HepG2 (cell line): ENCODE data around the gene ETV6. TPM values are rescaled to one million over a fixed set of nuclear protein-coding genes. Genes with fewer than 3 reads are reported as not detected.

ENCODE experiments used
- ATAC-seq: fragments of 200-7000 bp; cut with Tn5 transposase; 3 replicates; pipeline ENCODE4 v1.9.1; 2020; ENCODE audit warnings: mild to moderate bottlenecking, moderate library complexity
- BruUV-seq: library from RNA; stranded (reverse); fragments of 400-500 nt; replicated peaks from 2 replicates; lab custom pipeline; 2021; lab: Mats Ljungman, UMichigan
- CTCF ChIA-PET: fragments of 300-600 bp; formaldehyde crosslinking; extraction: SDS; loops from one replicate; lab custom pipeline; 2021; ENCODE audit warnings: low total read pairs, inconsistent platforms, low intra/inter-chr PET ratio; lab: Yijun Ruan, JAX
- POLR2A ChIA-PET: fragments of 350-600 bp; sonication (Branson Sonifier 250); formaldehyde crosslinking; loops from one replicate; lab custom pipeline; 2020; ENCODE audit warnings: antibody characterized with exemption, inconsistent platforms; lab: Yijun Ruan, JAX
- DNase-seq: peaks from one replicate; pipeline ENCODE4 v3.0.0-alpha.2; 2015; ENCODE audit warnings: low spot score
- FAIRE-seq: peaks from 3 replicates; lab custom pipeline; 2011; peaks lifted over from hg19 to GRCh38; lab: Jason Lieb, UNC
- H2AFZ ChIP-seq: one replicate; pipeline ENCODE4 v1.6.1; 2011; ENCODE audit warnings: low read length, inconsistent platforms
- H3K27ac ChIP-seq: fragments of 300-600 bp; 3 replicates; pipeline ENCODE4 v1.8.0; 2011; ENCODE audit warnings: mixed run types, mild to moderate bottlenecking, mixed read lengths, low read length, inconsistent platforms; ENCODE audit not compliant: insufficient read depth; ENCODE audit errors: extremely low read length
- H3K27me3 ChIP-seq, 2 experiments: fragments of 200-600 bp in 1 of 2; 2 replicates in 1 of 2; 3 replicates in 1 of 2; pipeline versions ENCODE4 v1.6.0 to v1.8.0; 2011; ENCODE audit warnings: low read length in 2 of 2, mild to moderate bottlenecking in 2 of 2, moderate library complexity in 2 of 2, inconsistent platforms in 1 of 2; ENCODE audit not compliant: insufficient read depth in 2 of 2, control insufficient read depth in 1 of 2
- H3K36me3 ChIP-seq, 2 experiments: fragments of 200-600 bp in 1 of 2; replicated peaks in 1 of 2; 2 replicates in 1 of 2; 3 replicates in 1 of 2; pipeline versions ENCODE4 v1.5.1 to v1.8.0; 2011; ENCODE audit warnings: low read length in 2 of 2, inconsistent platforms in 1 of 2; ENCODE audit not compliant: insufficient read depth in 2 of 2, control insufficient read depth in 1 of 2
- H3K4me1 ChIP-seq: 2 replicates; pipeline ENCODE4 v1.5.1; 2012; ENCODE audit warnings: low read length, inconsistent platforms; ENCODE audit not compliant: insufficient read depth
- H3K4me2 ChIP-seq: 2 replicates; pipeline ENCODE4 v1.6.0; 2011; ENCODE audit warnings: low read depth, low read length, inconsistent platforms
- H3K4me3 ChIP-seq, 3 experiments: fragments of 200-600 bp in 1 of 3; sonication (generic), shearing (Covaris generic) in 1 of 3; replicated peaks in 1 of 3; 2 replicates each; pipeline ENCODE4 v1.5.1; 2011 to 2016; ENCODE audit warnings: low read length in 3 of 3, inconsistent platforms in 2 of 3, low read depth in 2 of 3, mild to moderate bottlenecking in 2 of 3, control low read depth in 1 of 3, mixed read lengths in 1 of 3; ENCODE audit not compliant: insufficient read depth in 1 of 3
- H3K79me2 ChIP-seq: one replicate; pipeline ENCODE4 v1.6.1; 2011; ENCODE audit warnings: low read length, inconsistent platforms; ENCODE audit not compliant: insufficient read depth
- H3K9ac ChIP-seq: 2 replicates; pipeline ENCODE4 v1.6.0; 2011; ENCODE audit warnings: mild to moderate bottlenecking, low read depth, low read length, inconsistent platforms; ENCODE audit not compliant: insufficient read depth
- H3K9me3 ChIP-seq: 2 replicates; pipeline ENCODE4 v1.5.1; 2012; ENCODE audit warnings: mild to moderate bottlenecking, low read length
- H4K20me1 ChIP-seq: 2 replicates; pipeline ENCODE4 v1.6.0; 2011; ENCODE audit warnings: inconsistent platforms, mild to moderate bottlenecking, low read length, moderate library complexity; ENCODE audit not compliant: insufficient read depth
- DDIT3 ChIP-seq: sonication (generic); formaldehyde crosslinking; IDR thresholded peaks from 2 replicates; pipeline ENCODE4 v1.4.0; 2020; ENCODE audit warnings: mild to moderate bottlenecking, missing genetic modification reagents
- DPF2 ChIP-seq: sonication (generic); formaldehyde crosslinking; IDR thresholded peaks from 2 replicates; pipeline ENCODE4 v1.4.0; 2020; ENCODE audit warnings: mild to moderate bottlenecking, low read depth, missing genetic modification reagents, borderline replicate concordance
- GATAD1 ChIP-seq: IDR thresholded peaks from 2 replicates; pipeline ENCODE4 v1.6.1; 2016; ENCODE audit warnings: missing genetic modification reagents, missing compliant biosample characterization
- HDAC6 ChIP-seq: fragments of 200-600 bp; sonication (generic); IDR thresholded peaks from 2 replicates; pipeline ENCODE4 v1.7.0; 2017; ENCODE audit warnings: mild to moderate bottlenecking, antibody characterized with exemption, low read length, low read depth
- MAF1 ChIP-seq: sonication (generic); formaldehyde crosslinking; IDR thresholded peaks from 2 replicates; pipeline ENCODE4 v1.5.0; 2020; ENCODE audit warnings: missing genetic modification reagents, borderline replicate concordance
- PHF8 ChIP-seq: sonication (generic); formaldehyde crosslinking; IDR thresholded peaks from 2 replicates; pipeline ENCODE4 v1.5.0; 2020; ENCODE audit warnings: missing genetic modification reagents
- RBM22 ChIP-seq: fragments of 200-400 bp; formaldehyde crosslinking; optimal IDR thresholded peaks from 2 replicates; pipeline ENCODE3; 2017; ENCODE audit warnings: mild to moderate bottlenecking, low read length, moderate library complexity
- ZNF432 ChIP-seq: sonication (generic); formaldehyde crosslinking; IDR thresholded peaks from 2 replicates; pipeline ENCODE4 v1.5.0; 2020; ENCODE audit warnings: missing genetic modification reagents, mild to moderate bottlenecking, borderline replicate concordance
- ZNF775 ChIP-seq: sonication (generic); formaldehyde crosslinking; IDR thresholded peaks from 2 replicates; pipeline ENCODE4 v1.4.0; 2020; ENCODE audit warnings: missing genetic modification reagents, mild to moderate bottlenecking, moderate library complexity, borderline replicate concordance
- WGBS: methylation state at CpG from one replicate; pipeline ENCODE4 v1.1.6; 2017; ENCODE audit warnings: low lambda C conversion rate; 5-methylcytosine and 5-hydroxymethylcytosine counted together
- in situ Hi-C: cut with HindIII; loops from 2 replicates; pipeline ENCODE4 v1.10.0; 2017; ENCODE audit warnings: low pct_unique_long_range_greater_than_20kb; ENCODE audit not compliant: extremely low pct_ligation_motif_present
- intact Hi-C: fragments of 100-400 bp; cut with micrococcal nuclease; formaldehyde crosslinking; loops from one replicate; pipeline ENCODE4 v1.10.0; 2022; ENCODE audit not compliant: unreplicated experiment
- polyA plus RNA-seq, 8 experiments: library from polyadenylated mRNA; depleted of rRNA in 3 of 8; stranded (reverse) in 7 of 8; unstranded in 1 of 8; fragments of >200 nt; fragmentation: Illumina TruSeq in 4 of 8; extraction: Trizol in 4 of 8; gene quantifications; 2 replicates each; pipeline versions ENCODE4 v1.2.1 to v1.2.3, GENCODE V29; 2011 to 2016; ENCODE audit warnings: low read depth in 4 of 8, missing spikeins in 1 of 8, mixed read lengths in 1 of 8; ENCODE audit not compliant: insufficient read depth in 1 of 8
- total RNA-seq, 5 experiments: library from RNA; depleted of rRNA; stranded (reverse); fragments of >200 nt; fragmentation: Illumina TruSeq; extraction: Trizol; gene quantifications; 2 replicates each; pipeline ENCODE4 v1.2.3, GENCODE V29; 2016; ENCODE audit warnings: low read depth in 1 of 5
- TF ChIP-seq, protein P1 (sequence below): sonication (generic); formaldehyde crosslinking; conservative IDR thresholded peaks from 2 replicates; pipeline ENCODE4 v1.8.0; 2022; ENCODE audit warnings: low read depth, missing genetic modification reagents

ETV6 gene
- total and polyA plus RNA-seq, 2 of the 13 experiments (the other 11 are each of a cell fraction or from before 2014, with no cell fraction given), result 2.2 to 3.0 TPM

DNA sequence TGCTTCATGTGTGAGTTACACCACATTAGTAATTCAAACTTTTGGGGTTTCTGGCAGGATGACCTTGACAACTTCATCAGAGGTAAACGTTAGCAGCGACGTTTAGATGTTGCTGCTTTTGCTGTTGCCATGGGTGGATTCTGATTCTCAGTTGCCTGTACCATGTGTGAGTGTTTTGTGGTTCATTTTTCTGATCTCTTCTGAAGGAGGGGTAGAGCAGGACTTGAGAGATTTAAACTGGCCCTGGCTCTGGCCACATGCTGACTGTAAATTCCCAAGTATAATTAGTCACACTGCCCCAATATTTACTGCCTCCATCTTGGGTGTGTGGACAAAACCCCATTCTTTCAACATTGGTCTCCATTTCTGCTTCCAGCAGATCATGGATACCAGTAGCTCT is 110.4 kb downstream of the ETV6 start:
- CTCF ChIA-PET, result no interaction called here
- no peak overlapping the region for H2AFZ ChIP-seq
- no peak overlapping the region for H3K9ac ChIP-seq
- DNase-seq (no peak), FAIRE-seq (no peak), ATAC-seq (no peak)
- no peaks in the 10 kb centered on the region for H3K36me3 ChIP-seq
- 90% methylated on average over 3 of the region's 3 CpGs for WGBS
- no peaks in the 10 kb centered on the region for H3K79me2 ChIP-seq
- intact Hi-C loops (no loop called here), in situ Hi-C loops (no loop called here)
- H3K4me1 ChIP-seq, result peaks cover 13% of the 10 kb centered on the region
- H3K9me3 ChIP-seq, result no peaks in the 10 kb centered on the region
- H3K27ac ChIP-seq, result no peak overlapping the region
- no peak for TF ChIP-seq DDIT3 (CRISPR knock-in tag)
- TF ChIP-seq GATAD1, result no peak
- no peak for TF ChIP-seq PHF8
- no peak for TF ChIP-seq ZNF775 (CRISPR knock-in tag)
- no peak for TF ChIP-seq RBM22
- TF ChIP-seq ZNF432 (CRISPR knock-in tag), result no peak
- TF ChIP-seq, protein P1, sequence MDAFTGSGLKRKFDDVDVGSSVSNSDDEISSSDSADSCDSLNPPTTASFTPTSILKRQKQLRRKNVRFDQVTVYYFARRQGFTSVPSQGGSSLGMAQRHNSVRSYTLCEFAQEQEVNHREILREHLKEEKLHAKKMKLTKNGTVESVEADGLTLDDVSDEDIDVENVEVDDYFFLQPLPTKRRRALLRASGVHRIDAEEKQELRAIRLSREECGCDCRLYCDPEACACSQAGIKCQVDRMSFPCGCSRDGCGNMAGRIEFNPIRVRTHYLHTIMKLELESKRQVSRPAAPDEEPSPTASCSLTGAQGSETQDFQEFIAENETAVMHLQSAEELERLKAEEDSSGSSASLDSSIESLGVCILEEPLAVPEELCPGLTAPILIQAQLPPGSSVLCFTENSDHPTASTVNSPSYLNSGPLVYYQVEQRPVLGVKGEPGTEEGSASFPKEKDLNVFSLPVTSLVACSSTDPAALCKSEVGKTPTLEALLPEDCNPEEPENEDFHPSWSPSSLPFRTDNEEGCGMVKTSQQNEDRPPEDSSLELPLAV (CRISPR knock-in tag), result no peak
- TF ChIP-seq HDAC6, result no peak
- TF ChIP-seq MAF1, result no peak
- no peak for TF ChIP-seq DPF2 (CRISPR knock-in tag)
- no peak overlapping the region for H3K4me3 ChIP-seq
- no peaks in the 10 kb centered on the region for H3K27me3 ChIP-seq
- BruUV-seq, result no TSS peak
- H3K4me2 ChIP-seq, result no peak overlapping the region
- no peaks in the 10 kb centered on the region for H4K20me1 ChIP-seq
- POLR2A ChIA-PET, result no interaction called here
